Gastroesophageal sphincter (tissue), 4 donors: ENCODE results near the gene CARNS1. TPM values are rescaled to one million over a fixed set of nuclear protein-coding genes. Genes with fewer than 3 reads are reported as not detected.

Experiments
- ATAC-seq: fragments of 150-250 bp; one replicate; pipeline ENCODE4 v1.9.1; 2016; ENCODE audit warnings: mild to moderate bottlenecking, moderate library complexity
- H3K27ac ChIP-seq, 4 donors: fragments of 200-600 bp; sonication (generic) in 3 of 4; 1 replicate in 3 of 4; 2 replicates in 1 of 4; pipeline ENCODE4 v1.5.1; 2016 to 2019
- H3K27me3 ChIP-seq: fragments of 200-600 bp; sonication (generic); one replicate; pipeline ENCODE4 v1.5.1; 2019
- H3K36me3 ChIP-seq, 2 donors: fragments of 200-600 bp; sonication (generic); one replicate each; pipeline ENCODE4 v1.5.1; 2019; ENCODE audit warnings: control low read depth in 1 of 2
- H3K4me1 ChIP-seq, 3 donors: fragments of 200-600 bp; sonication (generic); 1 replicate in 2 of 3; 2 replicates in 1 of 3; pipeline ENCODE4 v1.5.1; 2016 to 2019; ENCODE audit warnings: control low read depth in 2 of 3
- H3K4me3 ChIP-seq, 2 donors: fragments of 200-600 bp; sonication (generic); one replicate each; pipeline ENCODE4 v1.5.1; 2019; ENCODE audit warnings: mild to moderate bottlenecking in 1 of 2, moderate library complexity in 1 of 2
- H3K9me3 ChIP-seq, 3 donors: fragments of 200-600 bp; sonication (generic); one replicate each; pipeline ENCODE4 v1.5.1; 2017 to 2019; ENCODE audit warnings: control low read depth in 2 of 3
- EP300 ChIP-seq: sonication (generic); formaldehyde crosslinking; IDR thresholded peaks from one replicate; pipeline ENCODE4 v1.6.1; 2017; ENCODE audit warnings: antibody characterized with exemption, mild to moderate bottlenecking
- POLR2A ChIP-seq, 2 donors: fragments of 450-650 bp; IDR thresholded peaks; one replicate each; pipeline ENCODE4 v1.6.1; 2017; ENCODE audit warnings: antibody characterized with exemption in 2 of 2, mild to moderate bottlenecking in 2 of 2, moderate library complexity in 1 of 2
- POLR2AphosphoS5 ChIP-seq: sonication (generic); formaldehyde crosslinking; IDR thresholded peaks from one replicate; pipeline ENCODE4 v1.6.1; 2017; ENCODE audit warnings: antibody characterized with exemption
- WGBS, 2 donors: methylation state at CpG; one replicate each; pipeline ENCODE4 v1.1.5; 2018; ENCODE audit warnings: low coverage in 1 of 2; 5-methylcytosine and 5-hydroxymethylcytosine counted together
- total RNA-seq, 4 donors: library from RNA; depleted of rRNA; stranded (reverse); fragments of >200 nt; gene quantifications; one replicate each; pipeline ENCODE4 v1.1.0, GENCODE V29; 2016
- TF ChIP-seq, protein P1 (sequence below), 4 experiments: fragments of 200-600 bp in 2 of 4; fragments of 450-650 bp in 2 of 4; sonication (generic) in 1 of 4; IDR thresholded peaks; one replicate each; pipeline ENCODE4 v1.5.1; 2017 to 2019; ENCODE audit warnings: antibody characterized with exemption in 4 of 4, mild to moderate bottlenecking in 2 of 4, moderate library complexity in 2 of 4

CARNS1 gene
- total RNA-seq, 4 donors from 2014 or later: 0.73 to 3.3 (median 1.6) TPM

- no peak overlapping the region for H3K27ac ChIP-seq
- H3K4me1 ChIP-seq: peaks cover 0 to 61% (median 13%) of the 10 kb centered on the region in 3 donors
- peaks cover 0 to 72% of the 10 kb centered on the region in 2 donors for H3K36me3 ChIP-seq
- no peak for ATAC-seq
- TF ChIP-seq EP300 (no peak), POLR2AphosphoS5 (no peak), POLR2A (IDR thresholded peaks at IDR 0.05) (no peak)
- TF ChIP-seq, protein P1, sequence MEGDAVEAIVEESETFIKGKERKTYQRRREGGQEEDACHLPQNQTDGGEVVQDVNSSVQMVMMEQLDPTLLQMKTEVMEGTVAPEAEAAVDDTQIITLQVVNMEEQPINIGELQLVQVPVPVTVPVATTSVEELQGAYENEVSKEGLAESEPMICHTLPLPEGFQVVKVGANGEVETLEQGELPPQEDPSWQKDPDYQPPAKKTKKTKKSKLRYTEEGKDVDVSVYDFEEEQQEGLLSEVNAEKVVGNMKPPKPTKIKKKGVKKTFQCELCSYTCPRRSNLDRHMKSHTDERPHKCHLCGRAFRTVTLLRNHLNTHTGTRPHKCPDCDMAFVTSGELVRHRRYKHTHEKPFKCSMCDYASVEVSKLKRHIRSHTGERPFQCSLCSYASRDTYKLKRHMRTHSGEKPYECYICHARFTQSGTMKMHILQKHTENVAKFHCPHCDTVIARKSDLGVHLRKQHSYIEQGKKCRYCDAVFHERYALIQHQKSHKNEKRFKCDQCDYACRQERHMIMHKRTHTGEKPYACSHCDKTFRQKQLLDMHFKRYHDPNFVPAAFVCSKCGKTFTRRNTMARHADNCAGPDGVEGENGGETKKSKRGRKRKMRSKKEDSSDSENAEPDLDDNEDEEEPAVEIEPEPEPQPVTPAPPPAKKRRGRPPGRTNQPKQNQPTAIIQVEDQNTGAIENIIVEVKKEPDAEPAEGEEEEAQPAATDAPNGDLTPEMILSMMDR (IDR thresholded peaks at IDR 0.05): no peak
- no peaks in the 10 kb centered on the region for H3K27me3 ChIP-seq
- no peaks in the 10 kb centered on the region for H3K9me3 ChIP-seq
- H3K4me3 ChIP-seq: no peak overlapping the region
- WGBS, 2 donors: 50 to 85% methylated on average over 4 to 16 of the region's 24 CpGs
These were observed 16.1 kb downstream of the CARNS1 start for GRCh38 chr11:67431346-67432249.

DNA sequence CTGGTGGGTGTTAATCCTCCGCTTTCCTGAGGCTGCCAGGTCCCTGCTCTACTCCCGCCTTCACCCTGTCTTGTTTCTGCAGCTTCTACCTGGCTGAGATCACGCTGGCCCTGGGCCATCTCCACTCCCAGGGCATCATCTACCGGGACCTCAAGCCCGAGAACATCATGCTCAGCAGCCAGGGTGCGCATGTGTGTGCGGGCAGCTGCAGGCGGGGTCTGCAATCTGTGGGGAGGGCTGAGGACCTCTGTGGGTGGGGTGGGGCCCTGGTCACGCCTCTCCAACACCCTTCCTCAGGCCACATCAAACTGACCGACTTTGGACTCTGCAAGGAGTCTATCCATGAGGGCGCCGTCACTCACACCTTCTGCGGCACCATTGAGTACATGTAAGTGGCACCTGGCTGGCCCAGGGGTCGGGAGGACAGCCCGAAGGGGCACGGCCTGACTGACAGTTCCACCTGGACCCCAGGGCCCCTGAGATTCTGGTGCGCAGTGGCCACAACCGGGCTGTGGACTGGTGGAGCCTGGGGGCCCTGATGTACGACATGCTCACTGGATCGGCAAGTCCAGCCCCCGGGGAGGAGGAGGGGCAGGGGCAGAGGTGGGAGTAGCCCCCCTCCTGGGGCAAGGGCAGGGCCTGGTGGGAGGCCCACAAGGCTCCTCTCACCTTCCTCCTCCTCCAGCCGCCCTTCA lies 17.3 kb downstream of the CARNS1 start:
- Histone ChIP-seq H3K27ac (no peak overlapping the region), H3K27me3 (no peaks in the 10 kb centered on the region), H3K4me3 (no peak overlapping the region), H3K9me3 (no peaks in the 10 kb centered on the region), H3K4me1 (peaks cover 0 to 63% (median 10%) of the 10 kb centered on the region in 3 donors), H3K36me3 (peaks cover 0 to 80% of the 10 kb centered on the region in 2 donors)
- ATAC-seq: no peak
- no peak for TF ChIP-seq POLR2A (IDR thresholded peaks at IDR 0.05)
- TF ChIP-seq, protein P1 (IDR thresholded peaks at IDR 0.05): no peak
- no peak for TF ChIP-seq POLR2AphosphoS5
- TF ChIP-seq EP300: no peak
- WGBS, 2 donors: 96% methylated on average over 4 of the region's 22 CpGs; no CpG with 5 or more reads in 1 of the 2 donors

DNA sequence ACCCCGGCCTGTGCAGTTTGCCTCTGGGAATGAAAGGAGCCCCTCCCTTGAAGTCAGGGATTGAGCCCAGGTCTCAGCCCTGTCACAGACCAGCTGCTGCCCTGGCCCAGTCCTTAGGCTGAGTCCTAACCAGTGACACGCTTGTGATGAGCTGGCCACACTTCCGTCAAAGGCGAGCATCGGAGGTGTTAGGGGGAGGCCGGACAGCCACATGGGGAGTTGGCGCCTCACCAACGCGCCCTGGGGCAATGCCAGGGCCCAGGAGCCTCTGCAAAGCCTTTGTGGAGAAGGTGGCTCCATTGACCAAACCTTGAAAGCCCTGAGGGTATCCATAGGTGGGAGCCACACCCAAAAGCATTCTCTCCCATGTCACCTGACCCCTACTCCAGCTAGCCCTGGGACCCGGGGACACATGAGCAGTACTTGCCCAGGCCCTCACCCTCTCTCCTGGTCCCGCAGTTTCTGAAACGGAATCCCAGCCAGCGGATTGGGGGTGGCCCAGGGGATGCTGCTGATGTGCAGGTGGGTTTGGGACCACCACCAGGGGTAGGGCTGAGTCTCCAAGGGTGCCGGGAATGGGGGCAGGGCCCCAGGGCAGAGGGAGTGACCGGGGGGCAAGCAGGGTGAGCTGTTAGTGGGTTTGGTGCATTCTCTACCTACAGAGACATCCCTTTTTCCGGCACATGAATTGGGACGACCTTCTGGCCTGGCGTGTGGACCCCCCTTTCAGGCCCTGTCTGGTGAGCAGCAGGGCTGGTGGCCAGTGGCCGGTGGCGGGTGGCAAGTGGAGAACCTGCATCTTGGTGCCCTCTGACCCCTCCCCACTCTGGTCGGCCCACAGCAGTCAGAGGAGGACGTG lies 18.3 kb downstream of the CARNS1 start:
- TF ChIP-seq EP300 (no peak), POLR2A (IDR thresholded peaks at IDR 0.05) (no peak), POLR2AphosphoS5 (no peak)
- TF ChIP-seq, protein P1 (IDR thresholded peaks at IDR 0.05): no peak
- ATAC-seq: no peak
- Histone ChIP-seq H3K27me3 (no peaks in the 10 kb centered on the region), H3K4me3 (no peak overlapping the region), H3K36me3 (peaks cover 0 to 90% of the 10 kb centered on the region in 2 donors), H3K4me1 (peaks cover 0 to 60% (median 9%) of the 10 kb centered on the region in 3 donors), H3K27ac (peak overlapping the region in 1 of 4 donors; percentile 10), H3K9me3 (no peaks in the 10 kb centered on the region)
- 60 to 78% methylated on average over 1 to 3 of the region's 22 CpGs for WGBS, 2 donors

GRCh38 chr11:67434395-67434881 lies 19.0 kb downstream of the CARNS1 start:
- Histone ChIP-seq H3K27me3 (no peaks in the 10 kb centered on the region), H3K36me3 (peaks cover 0 to 93% of the 10 kb centered on the region in 2 donors), H3K27ac (peak overlapping the region in 1 of 4 donors; percentile 10), H3K4me3 (no peak overlapping the region), H3K4me1 (peaks cover 0 to 60% (median 3%) of the 10 kb centered on the region in 3 donors), H3K9me3 (no peaks in the 10 kb centered on the region)
- TF ChIP-seq POLR2A (IDR thresholded peaks at IDR 0.05) (no peak), EP300 (no peak), POLR2AphosphoS5 (no peak)
- TF ChIP-seq, protein P1 (IDR thresholded peaks at IDR 0.05): no peak
- WGBS, 2 donors: no CpG with 5 or more reads among the region's 23 CpGs
- no peak for ATAC-seq
